HG03103 (cell line): ENCODE measurements around the gene VPS13D.
"Not testable (repeated sequence)": the region's sequence is repeated elsewhere in the genome, so short reads cannot be mapped to it uniquely, and the experiment has no call there.

Experiments
- ATAC-seq: cut with Tn5 transposase; IDR thresholded peaks from one replicate; pipeline ENCODE4 v1.9.1; 2021; ENCODE audit warnings: low read depth; ENCODE audit not compliant: unreplicated experiment

The VPS13D gene

DNA sequence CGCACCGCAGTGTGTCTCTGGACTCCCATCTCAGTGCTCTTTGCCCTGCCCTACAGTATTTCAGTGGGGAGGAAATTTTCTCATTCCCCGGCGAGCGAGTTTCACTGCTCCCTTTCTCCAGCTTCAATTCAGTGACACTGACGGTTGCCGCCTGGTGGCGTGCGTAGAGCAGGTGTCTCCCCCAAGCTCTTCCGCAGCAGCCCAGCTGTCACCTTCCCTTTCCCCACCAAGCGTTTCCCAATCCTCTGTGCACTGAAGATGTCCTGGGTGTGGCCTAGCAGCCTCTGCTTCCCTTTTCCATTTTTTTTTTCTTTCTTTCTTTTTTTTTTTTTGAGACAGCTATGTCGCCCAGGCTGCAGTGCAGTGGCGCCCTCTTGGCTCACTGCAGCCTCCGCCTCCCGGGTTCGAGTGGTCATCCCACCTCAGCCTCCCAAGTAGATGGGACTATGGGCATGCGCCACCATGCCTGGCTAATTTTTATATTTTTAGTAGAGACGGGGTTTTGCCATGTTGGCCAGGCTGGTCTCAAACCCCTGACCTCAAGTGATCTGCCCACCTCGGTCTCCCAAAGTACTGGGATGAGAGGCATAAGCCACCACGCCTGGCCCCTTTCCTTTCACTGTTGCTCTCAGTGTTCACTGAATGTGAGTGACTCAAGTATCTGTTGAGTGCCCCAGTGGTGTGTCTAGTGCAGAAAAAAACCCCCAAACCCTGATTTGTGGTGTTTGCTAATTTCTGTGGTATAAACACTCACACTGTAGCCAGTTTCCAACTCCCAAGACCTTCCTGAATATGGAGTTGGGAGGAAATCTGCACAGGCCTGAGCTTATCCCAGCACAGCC is 33.0 kb upstream of the VPS13D start:
- ATAC-seq, result no peak

DNA sequence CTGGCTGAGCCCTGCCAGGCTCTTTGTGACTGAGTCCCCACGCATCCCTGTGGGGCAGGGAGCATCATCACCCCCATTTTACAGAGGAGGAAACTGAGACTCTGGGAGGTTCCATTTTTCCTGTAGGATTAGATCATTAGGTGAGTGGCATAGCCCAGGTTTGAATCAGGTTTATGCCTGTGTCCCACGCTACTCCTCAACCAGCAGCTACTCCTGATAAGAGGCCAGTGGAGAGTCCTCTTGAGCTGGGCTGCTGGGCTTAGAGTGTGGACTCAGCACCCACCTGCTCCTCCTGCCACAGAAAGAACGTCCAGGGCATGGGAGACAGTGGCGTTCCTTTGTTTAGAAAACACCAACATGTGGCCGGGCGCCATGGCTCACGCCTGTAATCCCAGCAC is 32.3 kb upstream of the VPS13D start:
- ATAC-seq, result no peak

DNA sequence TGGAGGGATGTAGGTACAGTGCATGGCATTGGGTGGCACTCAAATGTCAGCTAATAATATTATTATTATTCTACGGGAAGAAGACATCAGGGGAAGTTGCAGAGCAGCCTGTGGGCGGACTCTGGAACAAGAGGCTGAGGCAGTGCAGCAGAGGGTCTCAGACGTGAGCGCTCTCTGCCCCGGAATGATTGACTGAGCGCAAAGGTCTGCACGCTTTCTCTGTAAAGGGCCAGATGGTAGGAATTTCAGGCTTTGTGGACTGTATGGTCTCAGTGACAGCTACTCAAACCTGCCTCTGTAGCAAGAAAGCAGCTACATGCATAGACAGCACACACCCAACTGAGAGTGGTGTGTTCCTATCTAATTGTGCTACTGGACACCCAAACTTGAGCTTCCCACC is 29.6 kb upstream of the VPS13D start:
- no peak for ATAC-seq

DNA sequence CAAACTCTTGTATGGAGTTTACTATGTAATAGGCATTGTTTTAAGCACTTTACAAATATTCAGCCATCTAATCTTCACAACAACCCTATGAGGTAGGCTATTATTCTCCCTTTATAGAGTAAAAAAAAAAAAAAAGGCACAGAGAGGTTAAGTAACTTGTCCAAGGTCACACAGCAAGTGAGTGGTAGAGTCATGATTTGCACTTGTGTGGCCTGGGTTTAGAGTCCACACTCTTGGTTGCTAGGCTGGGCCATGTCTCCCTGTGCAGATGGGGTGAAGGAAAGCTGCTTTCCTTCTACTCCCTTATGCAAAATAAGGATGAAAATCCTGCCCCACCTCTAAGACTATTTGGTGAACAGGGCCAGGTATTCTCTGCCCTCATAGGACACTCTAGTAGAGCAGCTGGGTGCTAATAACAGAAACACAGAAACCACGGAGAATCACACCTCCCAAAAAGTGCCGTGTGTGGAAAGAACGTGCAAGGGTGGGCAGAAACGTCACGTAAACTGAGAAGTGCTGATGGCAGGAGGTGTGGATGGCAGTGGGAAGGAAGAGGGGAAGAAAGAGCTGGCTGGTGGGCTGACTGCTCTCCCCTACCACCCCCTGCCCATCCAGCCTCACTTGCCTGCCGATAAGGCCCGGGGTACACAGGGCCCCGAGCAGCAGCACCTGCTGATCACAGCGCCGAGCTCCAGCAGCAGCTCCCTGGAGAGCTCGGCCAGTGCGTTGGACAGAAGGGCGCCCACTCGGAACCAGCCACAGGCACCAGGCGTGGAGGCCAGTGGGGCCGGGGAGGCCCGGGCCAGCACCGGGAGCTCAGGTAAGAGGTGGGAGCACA is 28.3 kb upstream of the VPS13D start:
- no peak for ATAC-seq

DNA sequence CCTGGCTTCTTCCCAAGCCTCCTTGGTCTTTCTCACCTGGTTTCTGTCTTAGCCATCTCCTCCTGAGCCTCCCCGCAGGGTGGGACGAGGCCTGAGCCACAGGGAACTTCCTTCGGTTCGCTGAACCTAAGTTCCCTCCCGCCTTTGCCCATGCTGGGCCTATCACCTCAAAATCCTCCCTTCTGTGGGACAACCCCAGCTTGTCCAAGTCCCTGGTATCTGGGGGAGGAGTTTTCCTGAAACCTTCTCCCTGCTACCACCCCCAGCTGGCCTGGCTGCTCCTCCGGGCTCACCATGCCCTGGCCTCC is 27.7 kb upstream of the VPS13D start:
- ATAC-seq, result no peak

DNA sequence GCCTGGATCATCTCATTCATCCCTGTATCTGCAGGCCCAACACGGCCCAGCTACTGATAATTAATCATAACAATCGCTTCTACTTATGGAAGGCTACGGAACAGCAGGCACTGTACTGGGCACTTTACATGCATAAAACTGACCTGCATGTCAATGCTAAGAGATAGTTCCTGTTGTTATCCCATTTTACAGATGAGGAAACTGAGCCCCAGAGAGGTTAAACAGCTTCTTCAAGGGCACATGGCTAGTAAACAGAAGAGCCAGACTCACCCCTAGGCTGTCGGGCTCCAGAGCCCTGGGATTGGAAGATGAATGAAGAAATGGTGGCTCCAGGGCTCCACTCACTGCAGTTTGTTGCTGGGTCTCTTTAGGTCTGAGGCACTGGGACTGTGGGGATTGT is 27.3 kb upstream of the VPS13D start:
- no peak for ATAC-seq

DNA sequence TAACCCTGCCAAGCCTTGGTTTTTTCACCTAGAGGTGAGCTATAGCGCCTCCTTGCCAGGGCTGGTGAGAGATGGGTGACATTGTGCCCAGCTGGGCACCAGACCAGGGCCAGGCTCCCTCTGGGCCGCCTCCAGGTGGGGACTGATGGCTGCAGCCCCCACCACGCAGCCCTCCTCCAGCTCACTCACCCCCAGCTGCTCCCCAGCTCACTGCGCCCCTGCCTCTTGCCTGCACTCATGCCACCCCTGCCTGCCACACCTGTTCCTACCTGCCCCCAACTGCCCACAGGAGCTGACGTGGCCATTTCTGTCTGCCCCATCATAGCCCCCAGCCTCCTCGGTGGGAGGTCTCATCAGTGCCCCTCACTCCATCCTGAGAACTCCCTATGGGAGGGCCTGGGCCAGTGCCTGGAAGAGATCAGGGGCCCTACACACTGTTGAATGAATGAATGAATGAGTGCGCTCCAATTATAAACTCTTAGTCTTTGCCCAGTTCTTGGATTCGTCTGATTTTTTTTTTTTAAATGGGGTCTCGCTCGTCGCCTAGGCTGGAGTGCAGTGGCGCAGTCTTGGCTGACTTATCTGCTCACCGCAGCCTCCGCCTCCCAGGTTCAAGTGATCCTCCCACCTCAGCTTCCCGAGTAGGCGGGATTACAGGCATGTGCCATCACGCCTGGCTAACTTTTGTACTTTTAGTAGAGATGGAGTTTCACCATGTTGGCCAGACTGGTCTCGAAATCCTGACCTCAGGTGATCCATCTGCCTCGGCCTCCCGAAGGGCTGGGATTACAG is 26.4 kb upstream of the VPS13D start:
- ATAC-seq, result no peak

DNA sequence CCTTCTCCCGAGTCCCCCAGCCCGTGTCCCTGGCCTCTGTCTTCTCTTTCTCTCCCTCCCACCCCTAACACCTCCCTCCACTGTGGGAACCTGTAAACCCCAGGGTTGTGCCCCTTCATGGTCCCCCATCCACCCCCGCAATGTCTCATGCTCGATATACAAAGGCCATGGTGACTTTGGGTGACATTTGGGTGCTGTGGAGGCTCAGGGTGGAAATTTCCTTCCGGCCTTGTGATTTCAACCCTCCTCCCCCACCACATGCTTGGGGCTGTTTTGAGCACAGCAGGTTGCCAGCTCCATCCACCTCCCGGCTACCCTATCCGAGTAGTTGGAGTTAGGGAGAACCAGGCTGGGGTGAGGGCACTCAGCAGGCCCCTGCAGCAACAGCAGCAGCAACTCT is 25.7 kb upstream of the VPS13D start:
- ATAC-seq, result no peak

DNA sequence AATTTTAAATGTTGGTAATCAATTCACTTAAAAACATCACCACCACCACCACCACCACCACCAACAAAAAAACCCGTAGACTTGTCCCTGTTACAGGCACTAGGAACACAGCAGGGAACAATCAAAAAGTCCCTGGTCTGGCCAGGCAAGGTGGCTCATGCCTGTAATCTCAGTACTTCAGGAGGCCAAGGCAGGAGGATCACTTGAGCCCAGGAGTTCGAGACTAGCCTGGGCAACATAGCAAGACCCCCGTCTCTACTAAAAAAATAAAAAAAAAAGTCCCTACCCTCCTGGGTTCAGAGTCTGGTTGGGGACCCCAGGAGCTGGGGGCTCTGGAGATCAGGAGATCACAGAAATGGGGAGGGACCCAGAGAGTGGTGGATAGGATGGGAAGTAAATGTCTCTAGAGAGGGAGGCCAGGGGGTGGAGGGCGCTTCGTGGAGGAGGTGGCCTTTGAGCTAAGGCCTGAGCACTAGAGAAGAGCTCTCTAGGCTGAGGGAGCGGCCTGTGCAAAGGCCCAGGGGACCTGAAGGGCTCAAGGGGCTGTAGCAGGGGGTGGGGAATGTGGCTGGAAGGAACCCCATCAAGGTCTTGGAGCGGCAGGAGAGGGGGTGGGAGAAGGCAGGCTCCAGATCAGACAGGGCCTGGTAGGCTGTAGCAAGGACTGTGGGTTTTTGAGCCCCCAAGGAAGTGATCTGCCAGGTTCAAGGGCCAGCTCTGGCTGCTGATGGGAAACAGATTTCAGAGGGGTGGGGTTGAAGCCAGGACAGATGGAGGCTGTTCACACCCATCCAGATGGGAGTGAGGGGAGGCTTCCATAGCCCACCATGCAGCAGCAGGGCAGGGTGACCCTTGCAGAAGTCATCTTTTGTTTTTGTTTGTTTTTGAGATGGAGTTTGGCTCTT is 24.8 kb upstream of the VPS13D start:
- no peak for ATAC-seq

DNA sequence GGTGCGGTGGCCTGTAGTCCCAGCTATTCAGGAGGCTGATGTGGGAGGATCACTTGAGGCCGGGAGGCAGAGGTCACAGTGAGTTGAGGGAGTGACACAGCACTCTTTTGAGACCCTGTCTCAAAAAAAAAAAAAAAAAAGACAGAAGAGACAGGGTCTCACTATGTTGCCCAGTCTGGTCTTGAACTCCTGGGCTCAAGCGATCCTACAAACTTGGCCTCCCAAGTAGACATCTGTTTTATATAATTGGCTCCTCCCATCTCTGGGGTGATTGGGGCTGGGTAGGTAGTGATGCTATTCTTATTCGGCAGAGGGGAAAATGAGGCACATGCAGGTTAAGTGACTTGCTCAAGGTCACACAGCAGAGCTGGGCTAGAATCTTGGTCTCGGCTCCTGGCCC is 23.6 kb upstream of the VPS13D start:
- ATAC-seq, result no peak

DNA sequence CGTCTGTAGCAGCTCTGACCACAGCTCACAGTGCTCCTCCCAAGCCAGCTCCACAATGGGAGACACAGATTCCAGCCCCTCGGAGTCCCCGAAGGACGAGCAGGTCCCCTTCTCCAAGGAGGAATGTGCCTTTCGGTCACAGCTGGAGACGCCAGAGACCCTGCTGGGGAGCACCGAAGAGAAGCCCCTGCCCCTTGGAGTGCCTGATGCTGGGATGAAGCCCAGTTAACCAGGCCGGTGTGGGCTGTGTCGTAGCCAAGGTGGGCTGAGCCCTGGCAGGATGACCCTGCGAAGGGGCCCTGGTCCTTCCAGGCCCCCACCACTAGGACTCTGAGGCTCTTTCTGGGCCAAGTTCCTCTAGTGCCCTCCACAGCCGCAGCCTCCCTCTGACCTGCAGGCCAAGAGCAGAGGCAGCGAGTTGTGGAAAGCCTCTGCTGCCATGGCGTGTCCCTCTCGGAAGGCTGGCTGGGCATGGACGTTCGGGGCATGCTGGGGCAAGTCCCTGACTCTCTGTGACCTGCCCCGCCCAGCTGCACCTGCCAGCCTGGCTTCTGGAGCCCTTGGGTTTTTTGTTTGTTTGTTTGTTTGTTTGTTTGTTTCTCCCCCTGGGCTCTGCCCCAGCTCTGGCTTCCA is 22.9 kb upstream of the VPS13D start:
- ATAC-seq, result no peak

DNA sequence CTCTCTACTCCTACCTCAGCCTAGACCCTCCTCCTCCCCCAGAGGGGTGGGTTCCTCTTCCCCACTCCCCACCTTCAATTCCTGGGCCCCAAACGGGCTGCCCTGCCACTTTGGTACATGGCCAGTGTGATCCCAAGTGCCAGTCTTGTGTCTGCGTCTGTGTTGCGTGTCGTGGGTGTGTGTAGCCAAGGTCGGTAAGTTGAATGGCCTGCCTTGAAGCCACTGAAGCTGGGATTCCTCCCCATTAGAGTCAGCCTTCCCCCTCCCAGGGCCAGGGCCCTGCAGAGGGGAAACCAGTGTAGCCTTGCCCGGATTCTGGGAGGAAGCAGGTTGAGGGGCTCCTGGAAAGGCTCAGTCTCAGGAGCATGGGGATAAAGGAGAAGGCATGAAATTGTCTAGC is 21.6 kb upstream of the VPS13D start:
- no peak for ATAC-seq

DNA sequence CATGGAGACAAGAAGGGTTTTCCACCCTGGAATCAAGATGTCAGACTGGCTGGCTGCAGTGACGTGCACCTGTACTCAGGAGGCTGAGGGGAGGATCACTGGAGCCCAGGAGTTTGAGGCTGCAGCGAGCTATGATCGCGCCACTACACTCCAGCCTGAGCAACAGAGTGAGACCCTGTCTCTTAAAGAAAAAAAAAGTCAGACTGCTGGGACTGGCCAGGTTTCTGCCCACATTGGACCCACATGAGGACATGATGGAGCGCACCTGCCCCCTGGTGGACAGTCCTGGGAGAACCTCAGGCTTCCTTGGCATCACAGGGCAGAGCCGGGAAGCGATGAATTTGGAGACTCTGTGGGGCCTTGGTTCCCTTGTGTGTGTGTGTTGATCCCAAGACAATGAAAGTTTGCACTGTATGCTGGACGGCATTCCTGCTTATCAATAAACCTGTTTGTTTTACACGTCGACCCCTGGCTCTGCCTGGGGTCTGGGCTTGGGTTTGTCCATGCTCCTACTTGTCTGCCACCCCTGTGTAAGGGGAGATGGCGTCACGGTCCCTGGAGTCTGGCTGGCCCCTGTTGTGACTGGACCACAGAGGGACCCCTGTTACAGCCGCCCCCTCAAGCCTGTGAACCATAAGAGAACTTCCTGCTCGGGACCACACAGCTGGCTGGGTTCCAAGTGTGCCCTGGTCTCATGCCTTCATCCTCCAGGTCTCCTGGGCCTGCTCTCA is 20.9 kb upstream of the VPS13D start:
- peak; percentile 42 for ATAC-seq

DNA sequence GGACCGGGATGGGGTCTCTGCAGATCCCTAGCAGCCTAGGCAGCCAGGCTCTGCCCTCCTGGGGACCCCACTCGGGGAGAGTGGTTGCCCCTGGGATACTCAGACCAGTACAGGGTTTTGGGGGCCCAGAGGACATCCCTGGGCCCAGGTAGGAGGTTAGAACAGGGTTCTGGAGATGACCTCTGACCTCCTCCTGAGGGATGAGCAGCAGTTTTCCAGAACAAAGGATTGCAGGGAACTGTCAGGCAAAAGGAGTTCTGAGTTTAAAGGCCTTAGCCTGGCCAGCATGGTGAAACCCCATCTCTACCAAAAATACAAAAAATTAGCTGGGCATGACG is 20.4 kb upstream of the VPS13D start:
- no peak for ATAC-seq

DNA sequence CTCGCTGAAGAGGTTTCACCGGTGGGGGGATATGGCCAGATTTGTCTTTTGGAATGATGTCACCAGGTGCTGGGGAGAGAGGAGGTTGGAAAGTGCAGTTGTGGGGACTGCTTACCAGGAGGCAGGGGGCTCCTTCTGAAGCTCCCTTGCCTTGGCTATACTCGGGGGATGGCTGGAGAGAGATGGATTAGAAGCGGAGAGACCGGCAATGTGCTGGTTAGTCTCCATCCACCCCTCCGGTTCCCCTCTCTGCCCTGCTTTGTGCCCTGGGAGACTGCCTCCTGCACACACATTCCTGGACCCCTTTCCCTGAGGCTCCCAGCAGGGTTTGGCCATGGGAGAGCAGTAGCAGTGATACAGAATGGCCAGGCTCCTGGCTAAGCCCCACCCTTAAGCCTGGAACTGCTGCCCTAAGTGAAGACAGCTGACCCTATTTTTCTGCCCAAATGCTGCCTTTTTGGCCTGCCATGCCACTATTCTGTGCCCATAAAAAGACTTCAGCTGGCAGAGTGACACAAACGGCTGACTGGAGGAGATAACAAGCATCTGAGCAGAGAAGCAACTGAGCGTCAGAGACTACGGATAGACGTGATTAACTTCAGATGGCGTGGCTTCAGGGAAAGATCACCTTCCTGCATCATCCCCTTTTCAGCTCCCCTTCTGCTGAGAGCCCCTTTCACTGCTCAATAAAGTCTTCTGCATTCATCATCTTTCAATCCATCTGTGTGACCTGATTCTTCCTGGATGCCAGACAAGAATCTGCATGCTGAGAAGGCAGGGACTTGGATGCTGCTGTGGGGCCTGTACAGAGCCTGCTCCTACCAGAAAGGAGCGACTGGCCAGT is 14.5 kb upstream of the VPS13D start:
- ATAC-seq, result no peak

DNA sequence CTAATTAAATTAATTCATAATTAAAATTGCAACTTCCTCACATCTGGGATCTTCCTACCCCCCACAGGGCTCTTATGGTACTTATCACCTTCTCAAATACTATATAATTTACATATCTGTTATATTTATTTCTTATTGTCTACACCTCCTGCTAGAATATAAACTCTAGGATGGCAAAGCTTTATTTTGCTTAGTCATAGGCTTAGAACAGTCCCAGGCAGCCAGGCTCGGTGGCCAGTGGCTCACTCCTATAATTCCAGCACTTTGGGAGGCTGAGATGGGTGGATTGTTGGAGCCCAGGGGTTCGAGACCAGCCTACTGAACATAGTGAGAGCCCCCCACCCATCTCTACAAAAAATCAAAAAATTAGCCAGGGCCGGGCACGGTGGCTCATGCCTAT is 10.0 kb upstream of the VPS13D start:
- ATAC-seq, result no peak

DNA sequence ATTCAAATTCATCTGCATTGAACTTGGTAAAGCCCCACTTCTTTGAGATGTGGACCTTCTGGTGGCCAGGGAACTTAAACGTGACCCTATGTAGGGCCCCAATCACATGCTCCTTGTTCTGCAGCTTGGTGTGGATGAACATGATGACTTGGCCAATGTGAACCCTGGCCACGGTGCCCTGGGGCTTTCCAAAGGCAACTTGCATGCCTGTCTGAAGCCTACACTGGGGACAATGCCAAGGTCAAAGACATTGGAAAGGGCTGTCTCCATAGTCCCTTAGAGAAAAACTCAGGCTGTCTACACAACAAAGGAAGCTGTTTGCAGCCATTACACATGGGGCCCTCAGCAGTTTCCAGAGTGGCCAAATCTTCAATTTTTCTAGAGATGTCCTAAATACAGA is 8.9 kb upstream of the VPS13D start:
- ATAC-seq, result no peak

DNA sequence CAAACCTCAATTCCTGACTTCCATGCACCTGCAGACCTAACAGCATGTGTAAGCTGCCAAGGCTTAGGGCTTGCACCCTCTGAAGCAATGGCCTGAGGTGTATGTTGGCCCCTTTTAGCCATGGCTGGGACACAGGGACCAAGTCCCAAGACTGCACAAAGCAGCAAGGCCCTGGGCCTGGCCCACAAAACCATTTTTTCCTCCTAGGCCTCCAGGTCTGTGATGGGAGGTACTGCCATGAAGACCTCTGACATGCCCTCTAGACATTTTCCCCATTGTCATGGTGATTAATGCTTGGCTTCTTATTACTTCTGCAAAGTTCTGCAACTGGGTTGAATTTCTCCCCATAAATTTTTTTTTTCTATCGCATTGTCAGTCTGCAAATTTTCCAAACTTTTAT is 7.1 kb upstream of the VPS13D start:
- ATAC-seq, result not testable (repeated sequence)
